Erythroblast (primary cell): ENCODE results near the gene SLC25A26.

ENCODE experiments used
- GATA1 ChIP-seq: IDR thresholded peaks from 2 replicates; pipeline ENCODE4 v1.6.1; 2011; ENCODE audit warnings: low read depth, mild to moderate bottlenecking, control low read depth, low read length, moderate library complexity
- POLR2A ChIP-seq: IDR thresholded peaks from 2 replicates; pipeline ENCODE4 v1.6.1; 2011; ENCODE audit warnings: mild to moderate bottlenecking, low read length

DNA sequence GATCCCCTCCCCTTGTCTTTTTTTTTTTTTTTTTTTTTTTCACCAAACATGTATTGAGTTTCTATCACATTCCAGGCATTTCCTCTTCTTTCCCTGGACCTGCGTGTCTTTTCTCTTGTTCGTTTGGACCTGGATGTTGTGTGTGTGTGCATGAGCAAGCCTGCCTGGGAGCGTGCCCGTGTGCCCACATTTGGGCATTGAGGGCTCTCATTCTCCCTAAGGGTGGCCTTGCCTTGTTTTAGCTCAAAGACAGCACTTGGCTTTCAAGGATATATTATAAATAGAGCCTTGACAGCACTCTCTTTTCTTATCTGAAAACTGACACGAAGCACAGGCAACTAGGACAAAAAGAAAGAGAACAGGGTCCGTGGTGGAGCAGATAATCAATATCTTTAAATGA lies 39.0 kb upstream of the SLC25A26 start:
- TF ChIP-seq POLR2A (no peak), GATA1 (no peak)
